HG02938 (cell line): ENCODE results near the gene GPC3.
"Not testable (repeated sequence)": the region's sequence is repeated elsewhere in the genome, so short reads cannot be mapped to it uniquely, and the experiment has no call there.

Experiments
- ATAC-seq: cut with Tn5 transposase; IDR thresholded peaks from one replicate; pipeline ENCODE4 v1.9.1; 2021; ENCODE audit warnings: mild to moderate bottlenecking, moderate library complexity; ENCODE audit not compliant: unreplicated experiment

Gene GPC3

DNA sequence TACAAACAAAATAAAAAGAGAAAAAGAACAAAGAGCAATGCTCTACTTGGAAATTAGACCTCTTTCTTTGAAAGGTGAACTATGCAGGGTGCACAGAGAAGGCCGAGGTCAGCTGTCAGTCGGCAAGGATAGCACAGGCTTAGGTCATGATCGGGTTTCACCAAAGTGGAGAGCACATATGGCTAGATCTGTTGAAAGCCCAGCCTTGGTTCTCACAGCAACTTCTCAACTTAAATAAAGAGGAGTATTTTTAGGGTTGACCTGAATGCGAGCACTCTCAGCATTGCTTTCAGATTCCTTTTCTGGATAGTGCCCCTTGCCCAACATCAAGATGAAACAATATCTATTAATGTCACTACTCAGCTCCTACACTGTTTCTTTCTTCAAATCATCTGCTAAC is 447.2 kb downstream of the GPC3 start:
- no peak for ATAC-seq

- no peak for ATAC-seq
Measured at GRCh38 chrX:133537142-133537541, 448.3 kb downstream of the GPC3 start.

- ATAC-seq: no peak
Measured at GRCh38 chrX:133535066-133535465, 450.3 kb downstream of the GPC3 start.

- no peak for ATAC-seq
Measured at GRCh38 chrX:133534172-133534571, 451.2 kb downstream of the GPC3 start.

DNA sequence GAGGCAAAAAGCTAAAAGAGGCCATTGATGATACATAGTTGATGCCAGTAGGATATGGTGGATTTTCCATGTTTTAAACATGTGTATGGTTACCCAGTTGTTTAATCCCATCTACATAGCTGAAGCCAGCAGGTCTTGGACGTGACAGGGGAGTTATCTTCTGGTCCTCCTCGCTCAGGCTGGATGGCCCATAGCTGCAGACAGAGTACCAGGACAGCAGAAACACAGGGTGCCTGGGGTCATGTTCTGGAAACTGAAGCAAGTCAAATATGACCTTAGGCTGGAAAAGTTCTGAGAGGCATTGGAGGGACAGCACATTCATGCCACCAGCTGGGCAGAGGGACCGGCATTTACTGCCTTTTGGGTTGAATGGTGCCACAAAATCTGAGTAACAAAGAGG is 452.1 kb downstream of the GPC3 start:
- no peak for ATAC-seq

DNA sequence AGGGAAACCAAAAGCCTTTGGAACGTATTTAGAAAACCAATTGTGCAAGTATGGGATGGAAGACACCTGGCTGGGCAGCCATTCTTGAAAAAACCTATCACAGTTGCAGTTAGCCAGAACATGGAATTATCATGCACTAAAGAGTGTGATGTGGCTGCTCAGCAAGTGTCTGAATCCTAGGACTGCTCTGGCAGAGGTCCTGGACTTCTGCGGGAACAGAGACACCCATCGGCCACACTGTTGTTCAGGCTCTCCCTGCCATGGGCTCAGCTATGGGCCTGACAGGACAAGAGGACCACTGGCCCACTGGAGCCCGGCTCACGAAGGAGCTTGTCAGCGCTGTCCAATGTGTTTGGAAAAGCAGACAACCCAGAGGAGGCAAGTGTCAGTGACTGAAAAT is 454.4 kb downstream of the GPC3 start:
- no peak for ATAC-seq

- no peak for ATAC-seq
Measured at GRCh38 chrX:133529578-133529977, 455.8 kb downstream of the GPC3 start.

GRCh38 chrX:133527825-133528224 is 457.6 kb downstream of the GPC3 start:
- ATAC-seq: no peak

DNA sequence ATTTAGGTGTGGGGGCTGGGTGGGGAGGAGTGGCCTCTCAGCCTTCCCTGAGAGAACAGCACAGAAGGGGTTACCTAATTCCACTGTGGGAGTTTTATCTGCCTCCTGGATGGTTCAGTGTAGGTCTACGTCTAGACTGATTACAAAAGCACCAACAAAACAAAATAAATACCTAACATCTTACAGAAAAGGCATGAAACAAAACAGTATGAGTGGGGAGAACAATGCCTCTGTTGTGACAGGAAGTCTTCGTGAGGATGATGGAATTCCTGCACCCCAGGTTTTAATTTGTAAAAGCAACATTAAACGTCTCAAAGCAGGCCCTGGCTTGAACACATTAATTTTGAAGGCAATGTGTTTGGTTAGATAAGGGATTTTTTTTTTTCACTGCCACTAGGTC is 458.0 kb downstream of the GPC3 start:
- ATAC-seq: no peak

DNA sequence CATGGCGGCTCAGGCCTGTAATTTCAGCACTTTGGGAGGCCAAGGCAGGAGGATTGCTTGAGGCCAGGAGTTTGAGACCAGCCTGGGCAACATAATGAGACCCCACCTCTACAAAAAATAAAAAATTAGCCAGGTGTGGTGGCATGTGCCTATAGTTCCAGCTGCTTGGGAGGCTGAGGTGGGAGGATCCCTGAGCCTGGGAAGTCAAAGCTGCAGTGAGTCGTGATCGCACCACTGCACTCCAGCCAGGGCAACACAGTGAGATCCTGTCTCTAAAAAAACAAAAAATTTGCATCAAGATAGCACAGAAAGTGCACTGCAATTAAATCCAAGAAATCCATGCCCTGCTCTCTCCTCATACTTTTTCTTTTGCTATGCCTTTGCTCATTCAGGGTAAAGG is 458.6 kb downstream of the GPC3 start:
- not testable (repeated sequence) for ATAC-seq

- no peak for ATAC-seq
Measured at GRCh38 chrX:133523526-133523925, 461.9 kb downstream of the GPC3 start.

DNA sequence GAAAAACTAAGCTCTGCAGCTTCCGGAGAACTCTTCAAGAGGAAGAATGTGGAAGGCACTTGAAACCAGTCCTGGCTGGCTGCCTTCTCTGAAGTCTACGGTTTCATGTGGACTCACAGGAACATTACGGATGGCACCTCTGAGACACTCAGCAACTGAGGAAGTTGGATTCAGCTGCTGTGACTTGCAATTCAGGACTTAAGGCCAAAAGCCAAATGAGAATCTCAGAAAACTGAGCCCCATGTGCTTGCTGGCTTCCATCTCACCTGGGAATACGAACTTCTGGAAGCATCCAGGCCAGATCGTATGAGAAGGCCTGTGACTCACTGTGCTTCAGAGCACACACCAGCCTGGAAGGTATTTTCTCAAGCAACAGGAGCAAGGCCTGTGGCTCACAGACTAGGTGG is 462.3 kb downstream of the GPC3 start:
- ATAC-seq: no peak

- no peak for ATAC-seq
Measured at GRCh38 chrX:133516686-133517085, 468.7 kb downstream of the GPC3 start.

DNA sequence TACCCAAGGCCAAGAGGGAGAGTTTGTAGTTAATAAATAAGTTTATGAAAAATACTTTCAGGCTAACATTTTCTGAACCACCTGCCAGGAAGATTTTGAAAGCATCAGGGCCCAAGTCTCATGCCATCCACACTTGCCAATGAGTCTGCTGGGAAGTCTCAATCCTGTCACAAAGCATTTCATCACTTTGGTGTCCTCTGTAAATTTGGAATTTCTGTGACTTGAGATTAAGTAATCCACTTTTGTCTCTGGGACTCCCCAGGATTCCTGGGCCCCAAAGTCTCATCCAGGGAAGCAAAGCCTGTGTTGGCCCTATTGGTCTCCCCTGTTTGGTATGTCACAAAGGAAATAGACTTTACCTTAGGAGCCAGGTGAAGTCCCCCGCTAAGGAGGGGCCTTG is 470.9 kb downstream of the GPC3 start:
- ATAC-seq: no peak

DNA sequence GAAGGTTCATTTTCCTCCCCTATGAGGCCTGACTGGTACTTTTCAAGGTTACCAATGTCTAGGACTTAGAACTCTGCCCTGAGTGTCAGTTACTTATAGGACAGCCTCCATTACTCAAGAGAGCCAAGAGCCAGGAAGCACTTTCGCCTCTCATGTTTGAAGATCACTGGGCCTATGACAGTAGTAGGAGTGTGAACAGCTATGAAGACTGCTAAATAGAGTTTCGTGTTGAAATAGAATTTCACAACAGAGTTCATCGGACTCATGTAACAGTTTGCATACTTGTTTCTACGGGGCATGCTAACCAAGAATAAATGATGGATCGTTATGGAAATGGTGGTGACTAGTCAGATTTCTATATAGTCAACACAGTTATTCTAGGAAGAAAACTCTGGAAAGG is 472.3 kb downstream of the GPC3 start:
- no peak for ATAC-seq

DNA sequence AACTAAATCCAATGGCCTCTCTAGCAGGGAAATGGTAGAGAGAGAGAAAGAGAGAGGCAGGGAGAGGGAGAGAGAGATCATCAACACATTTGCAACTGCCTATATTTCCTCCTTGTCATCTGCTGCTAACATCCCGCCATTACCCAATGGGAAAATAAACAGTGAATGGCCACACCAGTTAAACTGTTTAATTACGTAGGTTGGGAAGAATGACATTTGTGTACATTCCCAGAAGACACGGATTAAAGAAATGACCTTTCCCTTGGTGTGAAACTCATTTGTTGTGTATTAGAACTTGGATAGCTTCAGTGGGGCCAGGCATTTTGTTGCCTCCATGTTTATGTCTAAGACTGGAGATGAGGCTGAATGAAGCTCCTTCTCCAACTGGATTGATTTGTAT is 474.4 kb downstream of the GPC3 start:
- no peak for ATAC-seq

GRCh38 chrX:133497356-133497755 is 488.0 kb downstream of the GPC3 start:
- no peak for ATAC-seq

- no peak for ATAC-seq
Measured at GRCh38 chrX:133495464-133496391, 489.7 kb downstream of the GPC3 start.

GRCh38 chrX:133493366-133493765 is 492.0 kb downstream of the GPC3 start:
- ATAC-seq: no peak

DNA sequence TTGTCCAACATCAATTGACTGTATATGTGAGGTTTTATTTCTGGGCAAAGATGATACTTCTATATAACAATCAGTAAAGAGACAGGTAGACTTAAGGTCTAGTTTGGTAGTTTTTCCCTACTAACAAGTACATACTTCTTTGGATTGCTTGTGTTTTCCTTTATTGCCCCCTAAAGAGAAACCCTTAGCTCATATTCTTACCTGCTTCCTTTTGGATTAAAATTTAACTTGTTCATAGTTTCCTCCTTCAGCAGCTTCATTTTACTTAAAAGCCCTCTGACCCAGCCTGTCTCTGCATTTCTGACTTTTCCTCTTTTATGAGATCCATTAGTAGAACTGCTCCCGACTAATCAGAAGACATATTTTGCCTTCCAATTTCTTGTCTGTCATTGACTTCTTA is 494.4 kb downstream of the GPC3 start:
- ATAC-seq: no peak
